22Rv1 (cell line): Measurements from ENCODE around the gene CAMK1D.

ENCODE experiments used
- H3K27ac ChIP-seq: fragments of 450-650 bp; 2 replicates; pipeline ENCODE4 v1.5.1; 2017
- ZFX ChIP-seq: fragments of 450-650 bp; IDR thresholded peaks from 2 replicates; pipeline ENCODE4 v1.6.1; 2017; ENCODE audit warnings: antibody characterized with exemption, borderline replicate concordance
- TF ChIP-seq, protein P1 (sequence below): fragments of 450-650 bp; IDR thresholded peaks from 2 replicates; pipeline ENCODE4 v1.5.1; 2017; ENCODE audit warnings: mild to moderate bottlenecking

The CAMK1D gene

DNA sequence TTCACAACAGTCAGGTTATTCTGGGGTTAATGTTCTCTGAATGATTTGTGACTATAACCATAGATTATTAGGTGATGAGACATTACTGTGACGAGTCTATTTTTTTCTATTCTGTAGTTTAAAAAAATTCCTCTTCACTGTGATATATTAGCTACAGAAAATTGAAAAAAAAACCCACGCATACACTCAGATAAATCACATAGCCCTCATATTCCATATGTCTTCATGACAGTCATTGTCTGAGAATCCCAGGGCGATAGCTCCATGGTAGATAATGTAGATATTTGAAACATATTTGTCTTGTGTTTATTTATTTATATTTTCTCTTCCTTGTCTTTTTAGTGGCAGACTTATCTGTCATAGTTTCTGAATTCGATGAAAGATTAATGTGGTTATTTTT lies 110.0 kb downstream of the CAMK1D start:
- TF ChIP-seq, protein P1, sequence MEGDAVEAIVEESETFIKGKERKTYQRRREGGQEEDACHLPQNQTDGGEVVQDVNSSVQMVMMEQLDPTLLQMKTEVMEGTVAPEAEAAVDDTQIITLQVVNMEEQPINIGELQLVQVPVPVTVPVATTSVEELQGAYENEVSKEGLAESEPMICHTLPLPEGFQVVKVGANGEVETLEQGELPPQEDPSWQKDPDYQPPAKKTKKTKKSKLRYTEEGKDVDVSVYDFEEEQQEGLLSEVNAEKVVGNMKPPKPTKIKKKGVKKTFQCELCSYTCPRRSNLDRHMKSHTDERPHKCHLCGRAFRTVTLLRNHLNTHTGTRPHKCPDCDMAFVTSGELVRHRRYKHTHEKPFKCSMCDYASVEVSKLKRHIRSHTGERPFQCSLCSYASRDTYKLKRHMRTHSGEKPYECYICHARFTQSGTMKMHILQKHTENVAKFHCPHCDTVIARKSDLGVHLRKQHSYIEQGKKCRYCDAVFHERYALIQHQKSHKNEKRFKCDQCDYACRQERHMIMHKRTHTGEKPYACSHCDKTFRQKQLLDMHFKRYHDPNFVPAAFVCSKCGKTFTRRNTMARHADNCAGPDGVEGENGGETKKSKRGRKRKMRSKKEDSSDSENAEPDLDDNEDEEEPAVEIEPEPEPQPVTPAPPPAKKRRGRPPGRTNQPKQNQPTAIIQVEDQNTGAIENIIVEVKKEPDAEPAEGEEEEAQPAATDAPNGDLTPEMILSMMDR = no peak
- TF ChIP-seq ZFX = no peak

DNA sequence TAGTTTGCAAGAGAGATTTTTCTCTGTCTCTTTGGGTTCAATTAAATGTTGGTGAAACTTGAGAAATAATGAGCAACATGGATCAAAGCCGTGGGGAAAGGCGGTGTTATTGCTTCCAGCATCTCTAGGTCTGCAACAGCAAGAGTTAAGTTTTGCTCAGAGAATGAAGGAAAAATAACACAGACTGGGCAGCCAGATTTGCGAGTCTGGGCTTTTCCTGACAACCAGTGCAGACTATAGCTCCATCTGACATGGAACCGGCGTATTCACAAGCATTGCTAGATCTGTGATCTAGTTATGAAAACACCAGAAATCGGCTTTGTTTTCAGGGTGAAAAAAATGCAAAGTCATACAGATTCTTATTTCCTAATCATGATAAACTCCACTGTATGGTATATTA lies 110.4 kb downstream of the CAMK1D start:
- H3K27ac ChIP-seq = no peak overlapping the region
- TF ChIP-seq ZFX = no peak
- TF ChIP-seq, protein P1 = no peak

More for the DNA sequence above, 110.0 kb downstream of the CAMK1D start:
- H3K27ac ChIP-seq = no peak overlapping the region

DNA sequence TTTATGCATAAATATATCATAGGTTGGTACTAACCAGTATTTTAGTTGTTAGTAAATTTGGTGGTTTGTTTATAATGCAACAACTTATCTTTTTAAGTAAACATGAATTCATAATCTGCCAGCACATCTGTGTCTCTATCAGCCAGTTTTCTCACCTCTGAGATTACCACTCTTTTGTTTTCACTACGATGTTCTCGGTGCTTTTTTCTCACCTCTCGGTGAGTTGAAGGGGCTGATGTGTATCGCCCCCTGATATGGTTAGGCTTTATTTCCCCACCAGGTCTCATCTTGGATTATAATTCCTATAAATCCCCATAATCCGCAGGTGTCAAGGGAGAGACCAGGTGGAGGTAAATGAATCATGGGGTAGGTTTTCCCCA lies 114.1 kb downstream of the CAMK1D start:
- TF ChIP-seq, protein P1 = no peak
- no peak for TF ChIP-seq ZFX
- H3K27ac ChIP-seq = no peak overlapping the region

DNA sequence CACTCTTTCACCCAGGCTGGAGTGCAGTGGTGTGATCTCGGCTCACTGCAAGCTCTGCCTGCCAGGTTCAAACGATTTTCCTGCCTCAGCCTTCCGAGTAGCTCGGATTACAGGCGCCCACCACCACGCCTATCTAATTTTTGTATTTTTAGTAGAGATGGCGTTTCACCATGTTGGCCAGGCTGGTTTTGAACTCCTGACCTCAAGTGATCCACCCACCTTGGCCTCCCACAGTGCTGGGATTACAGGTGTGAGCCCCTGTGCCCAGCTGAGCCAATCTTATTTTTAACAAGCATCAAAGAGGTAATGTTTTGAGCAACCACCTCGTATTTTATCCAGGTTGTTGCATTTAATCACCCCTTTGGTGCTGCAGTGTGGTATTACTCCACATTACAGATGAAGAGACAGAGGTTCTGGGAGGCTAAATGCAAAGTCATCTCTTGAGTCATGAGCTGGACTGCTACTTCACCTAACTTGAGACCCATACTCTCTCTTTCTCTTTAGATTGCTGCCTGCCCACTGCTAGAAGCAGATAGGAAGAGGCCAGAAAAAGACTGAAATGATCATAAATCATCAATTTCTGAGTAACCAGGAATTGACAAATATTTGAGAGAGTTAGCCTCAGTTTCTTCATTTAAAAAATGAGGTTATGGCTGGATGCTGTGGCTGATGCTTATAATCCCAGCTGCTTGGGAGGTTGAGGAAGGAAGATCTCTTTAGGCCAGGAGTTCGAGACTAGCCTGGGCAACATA lies 116.2 kb downstream of the CAMK1D start:
- no peak overlapping the region for H3K27ac ChIP-seq
- TF ChIP-seq, protein P1 = no peak
- TF ChIP-seq ZFX = no peak

DNA sequence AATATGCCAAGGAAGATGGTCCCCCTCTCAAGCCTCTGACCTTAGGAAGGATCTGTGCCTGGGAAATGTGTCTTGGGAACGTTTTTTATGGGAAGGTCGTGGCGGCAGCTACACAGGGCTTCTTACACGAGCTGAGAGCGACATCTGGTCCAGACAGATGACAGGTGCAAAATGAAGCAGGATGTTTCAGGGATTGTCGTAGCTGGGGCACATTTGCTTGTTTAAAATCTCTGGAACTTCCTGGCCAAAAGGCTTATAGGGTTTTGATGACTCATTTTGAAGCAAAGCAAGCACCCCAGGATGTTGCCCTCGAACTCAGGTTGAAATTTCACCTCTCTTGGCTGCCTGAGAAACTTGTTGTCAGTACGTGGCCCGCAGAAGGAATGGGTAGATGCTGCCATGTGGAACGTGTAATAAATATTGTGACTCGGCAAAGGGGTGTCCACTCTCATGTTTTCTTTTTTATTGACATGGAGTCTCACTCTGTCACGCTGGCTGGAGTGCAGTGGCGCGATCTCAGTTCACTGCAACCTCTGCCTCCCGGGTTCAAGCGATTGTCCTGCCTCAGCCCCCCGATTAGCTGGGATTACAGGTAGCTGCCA lies 117.5 kb downstream of the CAMK1D start:
- TF ChIP-seq ZFX = no peak
- TF ChIP-seq, protein P1 = no peak
- H3K27ac ChIP-seq = no peak overlapping the region

DNA sequence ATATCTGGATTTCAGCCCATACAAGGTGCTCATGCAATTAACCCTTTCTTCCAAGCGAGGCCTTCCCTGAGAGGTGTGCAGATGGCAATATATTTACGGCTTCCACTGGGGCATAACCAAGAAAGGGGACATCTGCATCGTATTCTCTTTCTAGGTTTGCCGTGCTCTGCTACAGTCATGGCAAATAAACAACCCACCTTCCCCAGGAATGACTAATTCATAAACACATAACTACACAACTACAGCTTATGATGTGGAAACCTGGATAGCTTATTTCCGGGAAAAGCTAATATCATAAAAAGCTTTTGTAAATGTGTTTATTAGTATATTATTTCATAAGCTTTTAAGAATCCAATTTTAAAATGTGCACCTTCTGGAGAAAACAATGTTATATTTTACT lies 120.0 kb downstream of the CAMK1D start:
- H3K27ac ChIP-seq = no peak overlapping the region
- TF ChIP-seq, protein P1 = no peak
- TF ChIP-seq ZFX = no peak

DNA sequence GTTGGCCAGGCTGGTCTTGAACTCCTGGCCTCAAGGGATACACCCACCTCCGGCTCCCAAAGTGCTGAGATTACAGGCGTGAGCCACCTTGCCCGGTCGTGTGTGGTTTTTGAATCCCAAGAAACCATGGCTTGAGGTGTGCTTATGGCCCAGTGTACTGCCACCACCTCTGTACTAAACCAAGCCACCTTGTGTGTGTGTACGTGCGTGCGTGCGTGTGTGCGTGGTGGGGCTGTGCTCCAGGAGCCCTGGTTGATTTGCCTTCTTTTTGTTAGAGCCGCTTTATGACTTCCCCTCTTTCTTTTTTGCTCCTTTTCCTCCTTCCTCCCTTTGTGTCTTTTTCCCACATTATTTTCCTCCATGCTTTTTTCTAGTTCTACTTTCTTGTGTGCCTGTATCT lies 121.4 kb downstream of the CAMK1D start:
- H3K27ac ChIP-seq = no peak overlapping the region
- no peak for TF ChIP-seq ZFX
- TF ChIP-seq, protein P1 = no peak
